Middle frontal gyrus (tissue), 1 donor: ENCODE measurements around the gene SDCBP2.
A peak's percentile ranks its signal among the peaks of the same experiment; 100 is the strongest.

Source experiments
- DNase-seq: peaks from one replicate; pipeline ENCODE4 v3.0.0-alpha.2; 2015; ENCODE audit warnings: low spot score; ENCODE audit errors: extremely low spot score

The SDCBP2 gene

GRCh38 chr20:1297486-1297885 lies 31.5 kb downstream of the SDCBP2 start:
- no peak for DNase-seq

- DNase-seq, result no peak
Observed at GRCh38 chr20:1296922-1297321, 32.0 kb downstream of the SDCBP2 start.

- DNase-seq, result no peak
Observed at GRCh38 chr20:1296117-1296610, 32.8 kb downstream of the SDCBP2 start.

DNA sequence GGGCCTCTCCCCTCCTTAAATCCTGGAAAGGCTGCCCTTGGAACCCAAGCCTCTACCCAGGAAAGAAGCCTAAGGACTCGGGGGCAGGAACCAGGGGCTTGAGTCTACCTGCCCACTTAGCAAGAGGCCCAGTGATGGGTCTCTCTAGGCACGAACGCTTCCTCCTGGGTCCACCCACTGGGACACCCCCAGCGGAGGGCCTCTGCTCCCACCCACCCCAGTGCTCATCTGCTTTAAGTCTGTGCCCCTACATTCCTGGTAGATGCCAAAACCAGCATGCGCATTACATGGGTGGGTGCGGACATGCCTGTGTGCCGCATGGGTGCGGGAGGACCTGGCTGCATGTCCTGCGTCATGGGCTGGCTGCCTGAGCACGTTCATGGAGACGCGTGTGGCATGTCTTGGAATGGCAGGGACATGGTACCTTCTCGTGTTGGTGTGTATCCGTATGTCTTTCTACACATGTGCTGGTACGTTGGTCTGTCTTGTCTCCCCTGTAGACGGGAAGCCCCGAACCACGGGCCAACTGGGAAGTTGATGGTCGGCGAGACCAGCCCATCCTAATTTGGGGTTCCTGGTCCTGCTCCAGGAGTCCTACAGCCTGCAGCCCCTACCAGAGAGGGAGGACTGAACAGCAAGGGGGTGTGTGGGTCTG lies 33.5 kb downstream of the SDCBP2 start:
- DNase-seq, result no peak

DNA sequence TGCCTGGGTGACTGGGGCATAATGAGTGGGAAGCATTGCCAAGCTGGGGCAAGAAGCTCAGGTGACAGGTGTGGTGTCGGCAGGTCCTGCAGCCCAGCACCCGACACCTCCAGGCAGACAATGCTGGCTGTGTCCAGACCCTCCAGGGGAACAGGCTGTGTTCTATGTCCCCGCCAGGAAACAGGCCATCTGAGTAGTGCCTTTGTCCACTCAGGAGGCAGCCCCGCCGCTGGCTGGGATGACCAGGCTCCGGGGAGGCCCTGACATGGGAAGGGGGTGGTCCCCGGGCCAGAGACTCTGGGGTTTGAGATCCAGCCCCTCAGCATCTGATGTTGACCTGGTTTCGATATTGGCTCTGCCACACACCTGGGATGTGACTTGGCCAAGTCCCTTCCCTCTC lies 34.4 kb downstream of the SDCBP2 start:
- DNase-seq, result no peak

DNA sequence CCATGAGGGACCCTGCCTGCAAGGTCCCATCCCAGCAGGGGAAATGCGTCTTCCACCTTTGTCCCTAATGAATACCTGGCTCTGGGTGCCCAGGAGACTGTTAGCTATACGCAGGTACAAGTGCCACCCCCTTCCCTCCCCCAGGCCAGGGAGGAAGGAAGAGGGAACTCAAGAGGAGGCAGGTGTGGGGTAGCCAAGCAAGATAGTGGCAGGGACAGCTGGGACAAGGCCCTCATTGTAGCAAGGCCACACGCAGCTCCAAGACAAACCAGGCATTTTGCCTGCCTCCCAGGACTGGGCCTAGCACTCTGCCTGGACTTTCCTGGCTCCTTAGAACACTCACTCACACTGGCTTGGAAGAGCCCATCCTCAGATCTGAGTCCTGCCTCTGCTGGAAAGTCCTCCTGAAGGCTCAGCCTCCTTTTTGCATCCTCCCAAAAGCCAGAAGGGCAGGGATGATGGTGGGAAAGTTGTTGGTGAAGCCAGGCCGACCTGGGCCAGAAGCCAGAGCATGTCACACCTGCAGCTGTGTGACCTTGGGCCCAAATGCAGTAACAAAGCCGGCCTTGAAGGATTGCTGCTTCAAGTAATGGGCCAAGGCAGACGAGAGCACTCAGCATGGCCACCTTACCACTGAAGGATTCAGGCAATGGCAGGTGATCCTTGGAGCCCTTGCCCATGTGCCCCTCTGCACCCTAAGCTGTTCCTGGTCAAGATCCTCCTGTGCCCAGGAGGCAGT lies 35.1 kb downstream of the SDCBP2 start:
- DNase-seq, result no peak

GRCh38 chr20:1292620-1293019 lies 36.3 kb downstream of the SDCBP2 start:
- no peak for DNase-seq

- peak; percentile 34 for DNase-seq
Observed at GRCh38 chr20:1291191-1291741, 37.7 kb downstream of the SDCBP2 start.

DNA sequence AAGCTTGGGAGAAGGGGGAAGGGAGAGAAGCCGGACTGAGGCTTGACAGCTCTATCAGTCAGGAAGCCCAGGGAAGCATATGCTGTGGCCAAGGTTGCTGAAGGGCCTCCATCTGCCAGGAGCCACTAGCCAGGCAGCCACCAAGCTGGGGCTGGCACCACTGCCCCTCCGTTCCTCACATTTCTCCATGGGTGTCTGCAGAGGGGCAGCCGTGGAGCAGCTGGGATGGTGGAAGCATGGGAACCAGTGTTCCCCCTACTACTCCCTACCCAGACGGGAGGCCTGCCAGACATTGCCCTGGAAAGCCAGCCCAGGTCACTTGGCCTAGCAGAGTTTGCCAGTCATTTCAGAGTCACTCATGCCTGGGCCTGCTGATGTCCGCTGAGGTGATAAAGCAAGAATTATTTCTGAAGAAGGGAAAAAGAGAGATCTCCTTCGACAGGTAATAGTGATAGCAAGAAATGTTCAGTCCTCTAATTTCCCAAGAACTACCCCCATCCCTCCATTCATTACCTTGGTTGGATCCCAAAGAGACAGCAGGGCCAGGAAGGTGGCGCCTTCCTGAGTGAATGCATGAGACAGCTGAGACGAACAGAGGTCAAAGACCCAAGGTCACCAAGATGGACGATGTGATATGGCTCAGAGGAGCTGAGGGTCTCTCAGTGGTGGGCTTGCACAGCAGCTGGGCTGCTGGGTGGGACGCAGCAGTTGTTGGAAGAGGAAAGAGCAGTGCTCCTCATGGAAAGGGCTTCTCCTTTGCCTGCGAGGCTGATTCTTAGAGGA lies 41.0 kb downstream of the SDCBP2 start:
- DNase-seq, result no peak

- DNase-seq, result no peak
Observed at GRCh38 chr20:1287306-1287705, 41.6 kb downstream of the SDCBP2 start.

DNA sequence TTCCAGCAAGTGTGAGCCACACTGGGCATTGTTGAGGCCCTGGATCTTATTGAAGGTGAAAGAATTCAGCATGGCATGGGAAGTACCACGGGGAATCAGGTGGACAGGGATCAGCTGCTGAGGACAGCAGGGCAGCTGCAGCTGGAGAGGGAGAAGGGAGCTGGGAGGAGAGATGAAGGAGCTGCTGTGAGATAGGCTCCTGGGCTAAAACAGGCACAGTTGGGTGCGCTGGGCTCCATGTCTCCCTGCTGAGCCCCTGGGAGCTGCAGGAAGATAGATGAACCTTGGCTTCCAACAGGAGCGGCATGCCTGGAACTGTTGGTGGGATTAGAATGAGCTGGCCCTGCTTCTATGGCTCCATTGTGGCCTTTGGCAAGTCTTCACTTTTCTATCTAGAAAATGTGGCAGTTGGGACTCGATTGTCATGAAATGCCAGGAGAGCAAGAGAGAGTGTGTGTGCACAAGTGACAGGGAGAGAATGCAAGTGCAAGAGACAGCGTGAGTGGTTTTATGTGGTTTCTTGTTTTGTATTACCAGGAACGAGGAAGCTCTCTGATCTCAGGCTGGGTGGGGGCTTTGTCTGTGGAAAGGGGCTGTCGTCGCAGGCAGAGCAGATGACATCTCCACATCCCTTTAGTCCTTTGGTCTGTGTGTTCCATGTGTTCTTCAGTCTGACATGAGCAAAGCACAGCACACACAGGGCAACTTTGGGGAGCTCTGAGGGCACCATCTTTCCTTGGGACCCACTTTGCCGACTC lies 42.5 kb downstream of the SDCBP2 start:
- no peak for DNase-seq

DNA sequence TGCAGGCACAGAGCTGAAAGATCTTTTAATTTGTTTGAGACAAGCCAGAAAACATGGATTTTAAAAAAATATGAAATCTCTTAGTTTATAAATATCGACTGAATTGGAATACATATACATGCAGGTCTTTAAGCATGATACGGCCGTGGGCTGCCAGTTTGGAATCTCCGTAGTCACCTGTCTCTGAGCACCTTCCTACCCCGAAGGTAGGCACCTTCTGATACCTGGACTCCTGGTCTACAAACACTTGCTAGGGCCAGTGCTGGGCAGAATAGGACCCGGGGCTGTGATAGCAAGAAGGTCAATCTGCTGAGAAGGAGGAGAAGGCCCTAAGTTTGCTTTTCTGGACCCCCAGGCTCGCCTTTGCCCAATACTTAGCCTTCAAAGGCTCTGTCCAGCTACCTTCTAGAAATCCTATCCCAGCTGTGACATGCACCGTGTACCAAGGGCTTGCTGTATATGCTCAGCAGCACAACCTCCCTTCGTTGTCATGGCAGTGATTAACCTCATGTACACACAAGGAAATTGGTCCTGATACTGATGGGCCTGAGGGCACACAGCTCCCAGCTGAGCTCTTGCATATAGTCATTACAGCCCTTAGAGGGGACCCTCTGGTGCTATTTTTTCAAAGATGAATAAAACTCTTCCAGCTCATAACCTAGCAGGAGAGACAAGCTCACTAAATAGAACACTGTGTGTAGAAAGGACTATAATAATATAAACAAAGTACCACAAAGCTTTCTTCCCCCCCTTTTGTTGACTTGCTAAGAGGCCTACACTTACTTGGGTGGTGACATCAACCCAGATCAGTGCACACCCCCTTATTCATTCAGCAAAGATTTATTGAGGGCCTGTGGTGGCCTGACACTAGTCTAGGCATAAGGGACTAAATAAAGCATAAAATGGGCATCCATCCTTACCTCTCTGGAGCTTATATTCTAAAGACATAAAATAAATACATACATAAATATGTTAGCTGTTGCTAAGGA lies 45.1 kb downstream of the SDCBP2 start:
- no peak for DNase-seq

GRCh38 chr20:1282966-1283365 lies 46.0 kb downstream of the SDCBP2 start:
- DNase-seq, result no peak

DNA sequence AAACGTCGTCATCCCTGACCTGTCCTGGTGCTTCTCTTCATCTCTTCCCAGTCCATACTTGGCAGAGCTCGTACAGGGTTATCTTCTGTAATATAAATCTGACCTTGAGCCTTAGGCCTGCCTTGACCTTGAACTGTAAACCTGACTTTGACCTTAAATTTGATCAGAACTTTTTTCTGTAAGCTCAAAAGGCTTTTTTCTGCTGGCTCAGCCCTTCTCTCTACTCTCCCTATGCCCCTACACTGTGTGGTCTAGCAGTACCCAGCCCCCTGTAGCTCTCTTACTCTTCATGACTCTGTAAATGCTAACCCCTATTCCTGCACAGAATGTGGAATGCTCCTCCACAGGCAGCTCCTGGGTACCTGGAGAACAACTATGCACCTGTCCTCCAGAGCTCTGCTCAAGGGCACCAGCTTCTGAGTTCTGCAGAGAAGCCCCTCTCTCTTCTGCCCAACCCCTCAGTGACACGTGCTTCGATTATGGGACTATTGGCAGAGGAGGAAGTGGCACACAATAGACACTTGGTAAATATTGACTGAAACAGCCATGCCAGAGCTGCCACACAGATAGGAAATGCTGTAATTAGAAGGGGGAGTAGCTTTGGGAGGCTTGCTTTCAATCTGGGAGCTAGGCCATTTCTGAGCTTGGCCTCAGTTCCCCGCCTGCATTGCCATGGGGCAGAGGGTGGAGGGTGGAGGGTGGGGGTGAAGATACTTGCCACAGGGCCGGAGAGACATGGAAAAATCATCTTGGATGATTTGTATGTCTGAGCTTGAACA lies 47.5 kb downstream of the SDCBP2 start:
- no peak for DNase-seq

DNA sequence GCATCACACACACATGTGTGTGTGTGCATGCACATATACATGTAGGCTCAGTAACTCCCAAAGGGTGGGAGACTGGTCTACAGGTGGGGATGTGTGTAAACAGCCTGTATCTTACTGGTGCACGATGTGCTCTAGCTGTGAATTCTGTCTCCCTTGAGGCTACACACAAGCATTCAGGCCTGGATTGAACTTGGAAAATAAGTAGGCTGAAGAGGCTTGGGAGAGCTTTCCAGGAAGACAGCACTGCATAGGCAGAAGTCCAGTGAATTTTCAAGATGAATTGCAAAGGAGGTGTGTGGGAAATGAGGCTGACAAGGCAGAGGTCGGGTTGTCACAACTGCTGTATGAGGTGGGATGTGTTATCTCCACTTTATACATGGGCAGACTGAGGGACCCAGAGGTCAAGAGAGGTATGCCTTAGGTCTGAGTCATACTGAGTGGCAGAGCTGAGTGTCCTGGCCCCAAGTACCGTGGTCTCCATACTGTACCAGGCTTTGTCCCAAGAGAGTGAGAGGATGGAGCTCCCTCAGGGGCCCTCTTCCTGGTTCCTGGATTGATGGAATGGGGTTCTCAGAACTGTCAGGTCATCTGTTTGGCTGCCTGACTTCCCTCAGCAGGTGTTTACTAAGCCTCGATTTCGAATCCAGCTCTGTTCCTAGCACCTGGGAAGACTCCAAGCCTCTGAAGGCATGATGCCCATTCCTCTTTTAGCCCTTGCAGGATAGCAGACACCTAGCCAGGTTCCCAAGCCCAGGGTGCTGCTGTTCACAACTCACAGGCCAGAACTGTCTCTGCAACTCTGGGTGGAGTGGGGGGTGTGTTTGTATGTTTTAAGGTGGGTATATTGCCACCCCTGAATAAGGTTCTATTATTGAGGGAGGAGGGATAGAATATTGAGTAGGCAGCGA lies 48.5 kb downstream of the SDCBP2 start:
- DNase-seq, result no peak

- no peak for DNase-seq
Observed at GRCh38 chr20:1278993-1279392, 49.9 kb downstream of the SDCBP2 start.

- no peak for DNase-seq
Observed at GRCh38 chr20:1277529-1278322, 51.2 kb downstream of the SDCBP2 start.
